GM18867 (cell line): Measurements from ENCODE around the gene KIF5C.

ENCODE experiments used
- ATAC-seq: cut with Tn5 transposase; IDR thresholded peaks from one replicate; pipeline ENCODE4 v1.9.1; 2021; ENCODE audit warnings: mild to moderate bottlenecking, moderate library complexity; ENCODE audit not compliant: unreplicated experiment

The KIF5C gene

DNA sequence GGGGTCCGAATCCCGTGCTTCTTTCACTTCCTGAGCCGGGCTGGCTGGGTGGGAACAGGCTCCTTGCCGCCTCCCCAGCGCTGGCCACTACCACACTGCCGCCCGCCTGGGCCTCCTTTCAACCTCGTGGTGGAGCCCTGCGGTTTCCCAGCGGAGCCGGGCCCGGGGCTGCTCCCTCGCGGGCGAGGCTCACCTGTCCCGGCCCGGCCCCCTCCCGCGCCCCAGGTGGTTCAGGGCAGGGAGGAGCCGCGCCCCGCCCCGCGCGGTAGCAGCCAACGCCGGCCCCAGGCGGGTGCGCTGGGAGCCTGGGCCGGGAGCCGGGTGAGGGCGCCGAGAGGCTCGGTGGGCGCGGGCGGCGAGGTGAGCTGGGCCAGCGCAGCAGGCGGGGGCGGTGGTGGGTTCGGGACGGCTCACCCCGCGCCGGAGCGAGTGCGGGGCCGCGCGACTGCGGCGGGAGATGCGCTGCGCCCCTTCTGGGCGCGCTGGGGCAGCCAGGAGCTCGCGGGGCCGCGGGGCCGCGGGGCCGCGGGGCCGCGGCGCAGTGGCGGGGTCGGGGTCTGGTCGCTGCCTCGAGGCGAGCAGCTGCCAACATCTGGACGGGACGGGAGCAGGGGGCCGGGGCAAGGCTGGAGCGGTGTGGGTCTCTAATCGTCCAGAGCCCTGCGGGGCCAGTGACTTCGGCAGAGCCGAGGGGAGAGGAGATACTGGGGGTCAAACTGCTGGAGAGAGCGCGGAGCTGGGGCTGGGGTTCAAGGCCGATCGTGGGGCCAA is 163.6 kb downstream of the KIF5C start, which contains the start of gene LYPD6B:
Gene LYPD6B, plus strand, starts transcription at position 258 of the 771 bp plus-strand sequence. CDS start 92,250 bp downstream, outside the sequence.
- peak; percentile 63 for ATAC-seq

DNA sequence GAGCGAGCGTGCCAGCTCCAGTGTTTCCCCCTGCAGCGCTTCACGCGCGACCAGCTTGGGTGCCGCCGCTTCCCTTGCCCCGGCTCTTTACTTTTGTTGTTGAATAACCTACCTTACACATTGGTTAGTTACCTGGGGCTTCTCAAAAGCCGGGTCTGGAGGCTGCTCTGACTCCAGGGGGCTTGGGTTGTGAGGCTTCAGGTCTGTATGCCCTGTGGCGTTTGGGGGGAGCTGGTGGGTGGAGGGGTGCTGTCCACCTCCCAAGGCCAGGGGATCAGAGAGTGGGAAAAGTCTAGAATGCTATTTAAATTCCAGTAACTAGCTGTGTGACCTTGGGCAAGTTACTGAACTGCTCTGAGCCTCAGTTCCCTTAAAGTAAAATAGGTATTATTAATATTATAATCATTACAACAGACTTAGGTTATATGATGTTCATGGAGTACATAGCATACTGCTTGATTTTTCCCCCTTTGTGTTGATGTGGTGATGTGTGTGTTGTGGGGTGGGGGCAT is 164.2 kb downstream of the KIF5C start:
- no peak for ATAC-seq

DNA sequence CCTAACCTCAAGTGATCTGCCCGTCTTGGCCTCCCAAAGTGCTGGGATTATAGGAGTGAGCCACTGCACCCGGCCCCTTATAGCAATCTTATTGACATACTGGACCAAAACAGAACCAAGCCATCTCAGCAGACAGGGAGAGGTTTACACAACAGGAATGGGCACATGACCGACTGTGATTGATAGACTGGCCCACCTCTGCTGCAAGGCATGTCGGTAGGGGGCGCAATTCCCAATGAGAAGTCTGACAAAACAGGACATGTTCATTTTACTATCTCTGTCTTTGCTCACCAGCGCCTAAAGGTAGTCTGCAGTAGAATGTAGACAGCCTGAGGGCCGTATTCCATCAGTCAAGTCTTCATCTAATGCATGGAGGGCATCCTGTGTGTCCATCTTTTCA is 165.4 kb downstream of the KIF5C start:
- peak; percentile 63 for ATAC-seq

DNA sequence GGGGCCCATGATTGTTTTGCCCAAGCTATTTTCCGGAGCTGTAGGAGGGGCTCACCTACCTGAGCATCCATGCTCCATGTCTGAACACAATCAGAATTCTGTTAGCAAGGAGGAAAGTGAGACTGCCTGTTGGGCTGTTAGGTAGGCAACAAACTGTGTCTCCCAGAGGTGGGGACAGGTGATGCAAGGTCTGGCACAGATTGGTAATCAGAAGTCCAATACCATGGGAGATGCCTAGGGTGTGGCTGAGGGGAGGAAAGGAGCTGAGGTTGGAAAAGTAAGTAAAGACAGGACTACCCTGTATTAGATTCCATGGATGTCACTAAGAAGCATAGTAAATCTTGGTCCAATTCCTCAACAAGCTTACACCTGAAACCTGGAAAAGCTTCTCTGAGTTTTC is 166.5 kb downstream of the KIF5C start:
- no peak for ATAC-seq

DNA sequence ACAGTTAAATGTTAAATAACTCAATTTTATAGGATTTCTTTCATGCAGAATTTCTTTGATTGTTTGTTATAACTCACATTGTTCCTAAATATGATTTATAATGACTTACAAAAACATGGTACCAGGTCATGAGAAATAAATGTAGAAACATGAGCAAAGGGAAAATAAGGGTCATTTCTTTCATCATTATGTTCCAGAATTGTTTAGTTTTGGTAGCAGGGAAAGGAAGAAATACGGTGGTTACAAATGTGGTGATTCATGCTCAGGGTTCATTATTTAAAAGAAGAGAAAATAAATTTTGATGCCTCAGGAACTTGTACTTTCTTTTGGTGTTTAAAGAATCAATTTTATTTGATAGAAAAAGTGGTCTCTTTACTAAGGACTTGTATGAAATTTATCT is 167.9 kb downstream of the KIF5C start:
- ATAC-seq, result no peak

DNA sequence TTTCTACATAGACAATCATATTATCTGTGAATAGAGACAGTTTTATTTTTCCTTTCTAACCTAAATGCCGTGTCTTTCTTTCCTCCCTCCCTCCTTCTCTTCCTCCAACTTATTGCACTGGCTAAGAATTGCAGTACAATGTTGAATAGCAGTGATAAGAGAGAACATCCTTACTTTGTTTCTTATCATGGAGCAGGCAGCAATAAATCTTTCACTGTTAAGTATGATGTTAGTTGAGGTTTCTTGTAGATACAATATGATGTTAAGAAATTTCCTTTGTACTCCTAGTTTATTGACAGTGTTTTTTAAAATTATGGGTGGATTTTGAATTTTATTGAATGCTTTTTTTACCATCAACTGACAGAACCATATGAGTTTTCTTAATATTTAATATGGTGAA is 169.5 kb downstream of the KIF5C start:
- no peak for ATAC-seq

DNA sequence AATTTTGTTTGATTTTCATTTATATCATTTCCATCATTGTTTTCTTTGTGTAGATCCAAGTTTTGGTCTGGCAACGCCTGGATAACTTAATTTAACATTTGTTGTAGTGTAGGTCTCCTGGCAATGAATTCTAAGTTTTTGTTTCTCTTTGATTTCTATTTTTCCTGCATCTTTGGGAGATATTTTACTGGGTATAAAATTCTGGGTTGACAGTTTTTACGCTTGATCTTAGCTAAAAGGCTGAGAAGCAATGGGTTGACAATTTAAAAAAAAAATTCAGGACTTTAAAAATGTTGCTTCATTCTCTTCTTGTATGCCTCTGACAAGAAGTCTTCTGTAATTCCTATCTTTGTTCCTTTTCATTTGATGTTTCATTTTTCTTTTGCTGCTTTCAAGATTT is 172.1 kb downstream of the KIF5C start:
- no peak for ATAC-seq

DNA sequence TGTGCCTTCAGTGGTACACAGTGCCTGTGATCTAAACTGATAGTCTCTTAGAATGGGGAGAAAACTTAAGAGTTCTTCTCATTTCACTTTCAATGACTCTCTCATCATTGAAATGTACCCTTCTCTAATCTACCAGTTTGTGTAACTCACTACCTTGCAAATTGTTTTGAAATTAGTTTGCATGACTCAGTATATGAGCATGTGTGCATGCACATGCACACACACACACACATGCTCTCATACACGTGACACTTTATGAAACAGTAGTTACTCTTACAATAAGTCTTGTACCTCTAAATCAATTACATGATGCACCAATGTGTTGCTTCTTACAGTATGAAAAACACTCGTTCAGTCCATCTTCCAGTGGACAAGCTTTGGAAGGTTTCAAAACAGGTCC is 174.1 kb downstream of the KIF5C start:
- ATAC-seq, result no peak

DNA sequence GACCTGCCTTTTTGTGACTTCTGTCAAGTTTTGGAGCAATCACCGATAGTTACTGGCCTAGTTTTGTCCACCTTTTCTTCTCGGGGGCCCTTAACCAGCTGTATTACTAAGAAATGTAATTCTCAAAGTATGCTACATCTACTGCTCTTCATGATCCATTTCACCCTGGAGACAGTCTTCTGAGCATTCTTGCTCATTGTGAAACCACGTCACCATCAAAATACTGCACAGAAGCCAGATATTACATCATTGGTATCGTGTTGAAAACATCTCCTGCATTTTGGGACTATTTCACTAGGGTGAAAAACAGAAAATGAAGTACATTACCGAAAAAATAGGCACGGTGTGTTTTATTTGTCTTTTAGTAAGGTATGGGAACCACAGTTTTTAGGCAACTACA is 175.2 kb downstream of the KIF5C start:
- peak; percentile 83 for ATAC-seq

DNA sequence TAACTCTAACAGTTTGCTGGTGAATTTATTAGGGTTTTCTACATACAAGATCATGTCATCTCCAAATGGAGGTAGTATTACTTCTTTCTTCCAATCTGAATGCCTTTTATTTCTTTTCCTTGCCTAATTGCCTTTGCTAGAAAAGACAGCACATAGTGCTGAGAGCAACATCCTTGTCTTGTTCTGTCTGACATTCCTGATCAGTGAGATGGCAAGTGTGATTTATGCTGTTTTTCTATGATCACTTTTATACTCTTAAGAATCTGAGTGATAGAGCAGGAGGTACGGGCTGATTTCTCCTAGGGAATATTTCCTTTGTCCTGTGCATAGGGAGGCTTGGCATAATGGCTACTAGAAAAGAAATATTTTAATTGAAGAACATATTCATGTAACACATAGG is 180.7 kb downstream of the KIF5C start:
- no peak for ATAC-seq

DNA sequence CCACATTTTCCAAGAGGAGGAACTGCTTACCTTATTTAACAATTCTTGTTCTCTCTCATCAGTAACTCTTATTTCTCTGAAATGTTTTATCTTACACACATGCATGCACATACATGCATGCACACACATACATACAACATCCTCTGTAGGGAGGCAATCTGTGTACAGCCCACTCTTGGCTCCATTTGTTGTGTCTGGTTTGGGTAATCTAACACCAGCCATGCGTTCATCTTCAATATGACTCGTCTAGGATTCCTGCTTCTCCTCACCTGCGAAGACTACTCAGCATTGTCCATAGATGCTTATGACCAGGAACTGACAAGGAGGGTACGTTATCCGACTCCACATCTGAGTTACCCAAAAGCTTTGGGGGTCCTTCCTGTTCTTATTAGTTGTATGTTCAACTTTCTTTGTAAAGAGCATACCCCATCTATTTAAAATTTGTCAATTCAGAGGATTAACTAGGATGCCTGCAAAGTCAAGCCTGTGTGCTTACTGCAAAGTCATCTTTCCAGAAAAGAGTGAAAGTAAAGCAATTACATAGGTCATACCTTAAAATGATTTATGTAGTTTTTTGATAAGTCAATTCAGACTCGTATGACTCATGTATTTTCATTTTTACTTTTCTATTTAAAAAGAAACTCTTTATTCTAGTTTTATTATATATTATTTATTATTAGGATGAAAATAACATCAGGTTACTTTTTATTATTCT is 181.7 kb downstream of the KIF5C start:
- ATAC-seq, result no peak

DNA sequence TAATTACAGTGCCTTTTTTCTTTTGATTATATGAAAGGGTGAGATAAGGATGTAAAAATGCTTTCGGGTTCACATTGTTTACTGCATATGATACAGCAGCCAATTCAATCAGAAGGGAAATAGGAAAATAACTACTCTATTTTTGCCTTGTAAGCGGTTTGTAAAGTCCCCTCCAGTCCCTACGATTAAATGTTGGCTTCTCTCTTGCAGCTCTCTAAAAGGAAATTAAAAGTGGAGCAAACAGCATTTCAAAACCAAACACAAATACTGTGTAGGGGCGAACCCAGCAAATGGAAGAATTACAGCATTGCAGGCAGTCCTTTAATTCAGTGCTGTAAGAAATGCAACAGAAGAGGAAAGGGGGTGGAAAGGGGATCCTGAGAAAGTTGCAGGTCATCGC is 182.4 kb downstream of the KIF5C start:
- no peak for ATAC-seq

DNA sequence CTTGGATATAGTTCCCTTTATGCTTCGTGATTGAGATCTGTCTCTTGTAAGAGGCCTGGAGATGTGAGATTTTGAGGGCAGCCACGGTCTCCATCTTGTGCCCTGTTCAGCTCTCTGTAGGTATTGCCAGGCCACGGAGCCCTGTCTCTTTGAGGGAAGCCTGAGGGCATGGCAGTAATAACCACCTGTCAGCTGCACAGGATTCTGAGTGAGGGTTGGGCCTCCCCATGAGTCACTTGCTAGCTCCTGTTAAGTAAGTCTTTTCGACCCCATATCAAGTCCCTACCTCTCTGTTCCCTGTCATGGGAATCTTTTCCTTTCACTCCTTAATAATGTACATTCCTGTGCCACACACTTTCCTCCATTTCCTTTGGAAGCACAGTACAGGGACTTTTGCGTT is 183.9 kb downstream of the KIF5C start:
- ATAC-seq, result no peak

DNA sequence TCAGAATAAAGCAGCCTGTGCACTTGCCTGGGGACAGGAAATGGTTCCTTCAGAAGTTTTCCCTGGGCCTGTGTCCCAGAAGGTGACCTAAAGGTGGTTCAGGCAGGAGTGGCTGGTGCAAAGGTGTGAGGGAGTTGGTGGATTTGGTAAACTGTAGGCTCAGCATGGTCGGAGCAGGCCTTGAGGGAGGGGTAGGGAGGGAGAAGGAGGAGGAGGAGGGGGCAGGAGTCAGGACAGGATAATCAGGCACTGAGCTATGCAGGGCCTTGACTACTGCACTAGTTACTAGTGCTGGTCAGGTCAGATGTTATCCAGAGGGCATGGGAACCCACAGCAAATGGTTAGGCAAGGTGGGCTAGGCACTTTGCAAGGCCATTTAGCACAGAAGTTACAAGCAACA is 184.8 kb downstream of the KIF5C start:
- no peak for ATAC-seq

DNA sequence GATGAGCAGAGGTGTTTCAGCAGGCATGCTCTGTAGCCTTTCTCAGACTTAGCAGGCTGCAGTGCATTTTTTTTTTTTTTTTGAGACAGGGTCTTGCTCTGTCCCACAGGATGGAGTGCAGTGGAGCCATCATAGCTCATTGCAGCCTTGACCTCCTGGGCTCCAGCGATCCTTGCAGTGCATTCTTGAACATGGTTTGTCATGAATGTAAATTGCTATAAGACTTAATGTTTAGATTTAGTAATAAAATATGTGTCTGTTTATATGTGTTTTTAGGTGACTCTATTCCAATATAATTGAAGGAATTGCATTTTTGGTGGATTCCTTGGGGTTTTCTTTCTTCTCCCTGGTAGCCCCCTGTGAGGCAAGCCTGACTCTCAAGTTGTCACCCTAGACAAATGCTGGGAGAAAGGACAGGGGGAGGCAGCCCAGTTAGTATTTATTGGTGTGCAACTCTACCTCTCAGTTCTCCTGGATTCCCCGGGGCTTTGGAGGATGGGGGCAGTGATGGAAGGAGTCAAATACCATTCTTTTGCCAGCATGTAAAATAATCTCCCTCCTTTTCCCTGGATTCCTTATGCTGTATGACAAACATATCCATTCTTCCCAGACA is 186.2 kb downstream of the KIF5C start:
- ATAC-seq, result no peak

DNA sequence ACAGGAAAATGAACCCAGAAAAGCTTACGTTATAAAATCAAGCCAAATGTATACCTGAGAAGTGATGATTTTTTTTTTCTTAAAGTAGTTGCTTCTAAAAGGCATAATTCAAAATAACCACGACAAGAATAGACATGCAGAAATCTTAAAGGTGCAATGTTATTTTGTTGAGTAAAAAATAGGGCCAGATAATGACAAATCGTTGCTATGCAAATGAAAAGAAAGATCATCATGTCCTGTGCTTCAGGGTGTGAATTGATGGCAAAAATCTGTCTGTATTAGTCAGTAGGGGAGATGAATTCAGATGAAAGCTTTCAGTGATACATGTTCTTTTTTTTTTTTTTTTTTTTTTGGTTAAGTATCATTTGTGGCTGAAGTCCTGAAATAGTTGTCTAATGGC is 187.5 kb downstream of the KIF5C start:
- ATAC-seq, result peak; percentile 48

DNA sequence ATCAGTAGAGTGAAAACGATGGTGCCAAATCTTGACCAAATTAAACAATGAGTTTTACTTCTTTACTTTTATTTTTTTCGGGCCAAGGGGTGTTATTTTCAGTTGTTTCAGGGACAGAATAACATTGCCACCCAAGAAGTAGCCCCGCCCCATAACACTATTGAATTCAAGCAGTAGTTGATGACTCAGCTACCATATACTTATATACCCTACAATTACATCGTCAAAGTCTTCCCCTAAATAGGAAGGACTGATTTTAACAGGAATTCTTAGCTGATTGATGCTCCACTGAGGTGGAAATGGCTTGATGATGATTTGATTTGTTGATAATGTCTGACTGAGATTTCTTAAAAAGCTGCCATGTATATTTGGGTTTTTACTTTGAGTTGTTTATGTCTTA is 188.2 kb downstream of the KIF5C start:
- no peak for ATAC-seq

DNA sequence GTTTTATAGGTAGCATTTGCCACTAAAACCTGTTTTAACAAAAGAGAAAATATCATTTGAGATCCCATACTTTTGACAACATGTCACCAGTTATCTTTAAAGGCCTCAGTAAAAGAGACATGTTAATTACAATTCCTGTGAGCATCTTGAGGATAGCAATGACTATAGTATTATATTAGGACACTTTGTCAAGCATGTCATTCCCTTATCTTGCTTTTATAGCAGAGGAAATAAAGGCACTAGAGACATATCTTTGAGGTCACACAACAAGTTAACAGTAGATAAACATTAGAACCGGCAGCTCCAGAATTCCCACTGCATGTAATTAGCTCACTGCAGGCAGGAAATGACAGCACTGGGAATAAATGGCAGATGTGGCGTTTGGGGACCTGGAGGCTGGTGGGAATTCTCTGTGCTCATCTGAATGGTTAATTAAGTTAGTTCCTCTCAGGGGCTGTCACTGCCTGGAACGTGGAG is 189.4 kb downstream of the KIF5C start:
- ATAC-seq, result no peak

DNA sequence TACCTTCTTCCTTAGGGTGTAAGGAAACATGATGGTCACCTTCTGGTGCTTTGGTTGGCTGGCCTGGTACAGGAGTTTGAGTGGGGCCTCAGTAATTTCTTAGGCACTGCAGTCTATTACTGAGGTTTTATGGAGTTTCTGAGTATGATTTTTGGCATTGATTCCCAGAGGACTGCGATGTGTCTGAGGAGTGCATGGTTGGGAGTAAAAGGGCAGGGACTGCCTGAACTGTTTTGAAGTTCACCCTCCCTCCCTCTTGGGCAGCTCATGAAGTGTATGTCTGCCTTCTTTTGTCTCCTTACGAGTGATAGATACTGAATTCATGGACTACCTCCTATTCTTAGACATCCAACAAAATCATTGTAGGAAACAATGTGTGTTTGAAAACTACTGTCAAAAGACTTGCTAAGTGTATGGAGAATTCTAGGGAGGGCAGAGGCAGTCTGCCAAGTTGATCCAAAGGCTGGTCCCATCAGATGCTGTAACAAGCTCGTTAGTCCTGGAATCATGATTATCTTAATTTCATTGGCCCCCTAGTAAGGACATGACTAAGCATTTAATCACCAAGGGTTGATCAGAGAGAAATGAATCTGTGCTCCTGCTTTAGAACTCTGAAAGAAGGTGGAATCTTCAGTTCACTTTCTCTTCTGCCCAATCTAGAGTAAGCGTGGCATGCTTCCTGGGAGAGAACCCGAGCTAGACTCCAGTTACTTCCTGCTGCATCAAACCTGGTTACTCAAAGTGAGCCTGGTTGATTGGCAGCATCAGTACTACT is 190.0 kb downstream of the KIF5C start:
- no peak for ATAC-seq

DNA sequence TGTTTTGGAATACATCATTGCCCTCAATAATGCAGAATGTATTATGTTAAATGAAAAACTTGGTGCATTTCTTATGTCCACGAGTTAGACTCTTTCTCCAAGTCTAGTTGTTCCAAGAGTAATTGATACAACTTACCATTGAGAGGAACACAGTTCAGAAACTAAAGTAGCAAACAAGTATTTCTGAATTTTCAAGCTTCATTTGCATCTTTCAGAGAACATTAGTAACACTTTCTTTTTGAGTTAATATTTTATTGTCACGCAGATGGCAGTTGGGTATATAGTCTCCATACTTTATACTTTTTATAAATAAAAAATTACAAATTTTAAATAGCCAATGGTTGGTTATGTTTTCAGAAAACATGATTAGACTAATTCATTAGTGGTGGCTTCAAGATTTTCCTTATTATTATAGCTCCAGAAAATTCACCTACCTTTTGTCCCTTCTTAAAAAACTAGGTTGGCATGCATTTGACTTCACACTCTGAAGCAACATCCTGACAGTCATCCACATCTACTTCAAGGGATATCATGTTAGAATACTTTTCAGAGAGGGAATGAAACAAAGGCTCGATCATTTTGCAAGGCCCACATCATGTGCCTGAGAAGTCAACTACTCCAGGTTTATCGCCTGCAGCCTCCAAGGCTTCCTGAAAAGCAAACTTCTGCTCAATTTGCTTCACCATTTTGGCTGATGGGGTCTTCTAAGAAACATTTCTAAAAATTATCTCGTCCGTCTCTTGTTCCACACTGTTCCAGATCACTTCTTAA is 193.4 kb downstream of the KIF5C start:
- peak; percentile 54 for ATAC-seq
